SK-N-MC (cell line): ENCODE measurements around the gene PPP1R13L.
"Not testable (repeated sequence)": the region's sequence is repeated elsewhere in the genome, so short reads cannot be mapped to it uniquely, and the experiment has no call there.

Experiments used
- DNase-seq: peaks from one replicate; pipeline ENCODE4 v3.0.0-alpha.2; 2011; ENCODE audit warnings: low read depth, low spot score
- H3K27ac ChIP-seq: fragments of 200-600 bp; sonication (generic); 2 replicates; pipeline ENCODE4 v1.5.1; 2016; ENCODE audit warnings: mixed run types
- H3K36me3 ChIP-seq: fragments of 200-600 bp; sonication (generic); 2 replicates; pipeline ENCODE4 v1.6.1; 2017; ENCODE audit warnings: antibody characterized with exemption, low read length, mixed read lengths; ENCODE audit not compliant: insufficient read depth
- H3K4me3 ChIP-seq: fragments of 200-600 bp; sonication (generic); 2 replicates; pipeline ENCODE4 v1.5.1; 2016
- H3K9ac ChIP-seq: fragments of 200-600 bp; sonication (generic); 2 replicates; pipeline ENCODE4 v1.8.0; 2017; ENCODE audit warnings: mixed run types, mixed read lengths; ENCODE audit not compliant: insufficient read length
- H3K9me3 ChIP-seq: fragments of 200-600 bp; sonication (generic); 2 replicates; pipeline ENCODE4 v1.6.1; 2017; ENCODE audit warnings: low read depth, mild to moderate bottlenecking, antibody characterized with exemption, low read length, moderate library complexity, mixed read lengths
- EZH2 ChIP-seq: fragments of 200-600 bp; sonication (generic); IDR thresholded peaks from one replicate; pipeline ENCODE4 v1.6.1; 2017; ENCODE audit warnings: antibody characterized with exemption
- FOXP2 ChIP-seq: optimal IDR thresholded peaks from 2 replicates; pipeline ENCODE3; 2011; ENCODE audit warnings: mild to moderate bottlenecking, moderate library complexity; ENCODE audit not compliant: insufficient read depth; ENCODE audit errors: extremely low read length, control extremely low read depth
- POLR2AphosphoS5 ChIP-seq: IDR thresholded peaks from 2 replicates; pipeline ENCODE4 v1.6.1; 2012; ENCODE audit warnings: mild to moderate bottlenecking, low read depth, low read length, borderline replicate concordance

PPP1R13L gene

GRCh38 chr19:45344621-45345505, 60.0 kb downstream of the PPP1R13L start:
- TF ChIP-seq POLR2AphosphoS5 = no peak
- no peak for TF ChIP-seq EZH2
- no peak for TF ChIP-seq FOXP2
- no peaks in the 10 kb centered on the region for H3K9me3 ChIP-seq
- H3K36me3 ChIP-seq = no peaks in the 10 kb centered on the region
- no peak for DNase-seq
- H3K9ac ChIP-seq = no peak overlapping the region
- H3K27ac ChIP-seq = no peak overlapping the region
- no peak overlapping the region for H3K4me3 ChIP-seq

- Histone ChIP-seq H3K4me3 (no peak overlapping the region), H3K36me3 (no peaks in the 10 kb centered on the region), H3K9me3 (no peaks in the 10 kb centered on the region), H3K9ac (no peak overlapping the region), H3K27ac (no peak overlapping the region)
- TF ChIP-seq POLR2AphosphoS5 = no peak
- TF ChIP-seq FOXP2 = no peak
- TF ChIP-seq EZH2 = no peak
- DNase-seq = no peak
Measured at GRCh38 chr19:45342911-45343310, 62.0 kb downstream of the PPP1R13L start.

GRCh38 chr19:45340899-45341453, 63.9 kb downstream of the PPP1R13L start:
- Histone ChIP-seq H3K27ac (no peak overlapping the region), H3K9me3 (no peaks in the 10 kb centered on the region), H3K4me3 (peak overlapping the region; percentile 74), H3K9ac (no peak overlapping the region), H3K36me3 (no peaks in the 10 kb centered on the region)
- no peak for TF ChIP-seq EZH2
- TF ChIP-seq FOXP2 = no peak
- TF ChIP-seq POLR2AphosphoS5 = no peak
- no peak for DNase-seq

DNA sequence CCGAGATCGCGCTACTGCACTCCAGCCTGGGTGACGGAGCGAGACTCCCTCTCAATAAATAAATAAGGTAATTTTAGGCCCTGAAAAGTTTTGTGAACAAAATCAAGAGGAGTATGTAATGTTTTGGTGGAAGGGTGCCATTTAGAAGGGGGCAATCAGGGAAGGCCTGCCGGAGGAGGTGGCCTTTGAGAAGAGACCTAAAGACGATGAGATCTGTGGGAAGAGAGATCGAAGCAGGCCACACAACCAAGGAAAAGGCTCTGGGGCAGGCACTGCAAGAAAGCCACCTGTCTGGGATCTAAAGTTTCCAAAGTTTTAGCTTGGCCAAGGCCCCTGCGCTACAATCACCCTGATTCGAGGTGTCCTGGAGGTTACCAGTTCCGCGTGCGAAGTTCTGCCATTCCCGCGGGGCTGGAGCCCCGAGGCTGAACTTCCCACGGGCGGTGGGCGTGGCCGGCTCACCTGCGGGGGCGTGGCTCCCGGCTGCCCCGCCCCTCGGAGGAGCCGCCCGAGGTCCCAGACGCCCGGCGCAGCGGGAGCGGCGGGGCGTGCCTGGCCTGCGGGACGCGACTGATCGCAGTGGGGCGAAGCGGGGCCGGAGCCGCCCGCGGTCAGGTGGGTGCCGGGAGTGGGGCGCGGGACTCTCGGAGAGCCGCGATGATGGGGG, 64.5 kb downstream of the PPP1R13L start, which contains the start of gene KLC3:
KLC3 (plus strand) TSS at position 519 of the 667 bp plus-strand sequence. CDS start 4,792 bp downstream, outside the sequence.
- Histone ChIP-seq H3K36me3 (no peaks in the 10 kb centered on the region), H3K9me3 (no peaks in the 10 kb centered on the region), H3K9ac (no peak within 1 kb of the TSS), H3K4me3 (peak within 1 kb of the TSS; percentile 74), H3K27ac (no peak within 1 kb of the TSS)
- no peak for DNase-seq
- TF ChIP-seq POLR2AphosphoS5 (no peak), FOXP2 (no peak), EZH2 (no peak)

GRCh38 chr19:45339629-45340028, 65.2 kb downstream of the PPP1R13L start:
- no peak for DNase-seq
- no peak overlapping the region for H3K9ac ChIP-seq
- H3K9me3 ChIP-seq = no peaks in the 10 kb centered on the region
- TF ChIP-seq FOXP2 = no peak
- no peak for TF ChIP-seq POLR2AphosphoS5
- TF ChIP-seq EZH2 = no peak
- no peak overlapping the region for H3K4me3 ChIP-seq
- H3K27ac ChIP-seq = no peak overlapping the region
- H3K36me3 ChIP-seq = no peaks in the 10 kb centered on the region

DNA sequence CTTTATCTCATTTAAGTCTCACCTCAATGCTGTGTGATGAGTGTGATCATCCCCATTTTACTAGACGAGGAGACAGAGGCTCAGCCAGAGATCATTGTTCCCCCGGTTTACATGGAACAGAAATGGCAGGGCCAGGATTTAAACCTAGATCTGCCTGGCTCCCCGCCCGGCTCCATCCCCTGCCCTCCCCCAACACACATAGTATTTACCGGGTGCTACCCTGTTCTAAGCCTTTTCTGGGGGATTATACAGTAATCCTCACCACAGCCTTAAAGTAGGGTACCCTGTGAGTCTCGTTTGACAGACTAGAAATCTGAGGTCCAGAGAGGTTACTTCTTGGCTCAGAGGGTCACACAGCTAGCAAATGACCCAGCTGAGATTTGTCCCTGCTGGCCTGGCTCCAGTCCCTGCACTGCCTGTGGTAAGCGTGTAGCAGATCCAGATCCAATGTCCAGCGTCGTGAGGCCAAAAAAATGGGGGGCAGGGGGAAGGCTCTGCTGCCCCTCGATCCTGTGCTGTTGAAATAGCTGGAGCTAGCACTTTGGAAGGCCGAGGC, 68.1 kb downstream of the PPP1R13L start:
- Histone ChIP-seq H3K9me3 (no peaks in the 10 kb centered on the region), H3K9ac (no peak overlapping the region), H3K36me3 (no peaks in the 10 kb centered on the region), H3K4me3 (no peak overlapping the region), H3K27ac (no peak overlapping the region)
- TF ChIP-seq FOXP2 = no peak
- no peak for TF ChIP-seq POLR2AphosphoS5
- TF ChIP-seq EZH2 = no peak
- no peak for DNase-seq

DNA sequence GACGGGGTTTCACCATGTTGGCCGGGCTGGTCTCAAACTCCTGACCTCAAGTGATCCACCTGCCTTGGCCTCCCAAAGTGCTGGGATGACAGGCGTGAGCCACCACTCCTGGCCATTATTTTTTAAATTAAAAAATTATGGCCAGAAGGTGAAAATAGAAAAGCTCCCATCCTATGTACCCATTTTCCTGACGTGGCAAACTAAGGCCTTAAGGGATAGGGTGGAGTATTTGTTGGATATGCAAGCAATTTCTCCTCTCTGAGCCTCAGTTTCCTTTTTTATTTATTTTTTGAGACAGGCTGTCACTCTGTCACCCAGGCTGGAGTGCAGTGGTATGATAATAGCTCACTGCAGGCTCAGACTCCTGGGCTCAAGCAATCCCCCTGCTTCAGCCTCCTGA, 70.0 kb downstream of the PPP1R13L start:
- H3K36me3 ChIP-seq, DNase-seq, H3K4me3 ChIP-seq, H3K9me3 ChIP-seq, H3K9ac ChIP-seq, H3K27ac ChIP-seq: not testable (repeated sequence)

DNA sequence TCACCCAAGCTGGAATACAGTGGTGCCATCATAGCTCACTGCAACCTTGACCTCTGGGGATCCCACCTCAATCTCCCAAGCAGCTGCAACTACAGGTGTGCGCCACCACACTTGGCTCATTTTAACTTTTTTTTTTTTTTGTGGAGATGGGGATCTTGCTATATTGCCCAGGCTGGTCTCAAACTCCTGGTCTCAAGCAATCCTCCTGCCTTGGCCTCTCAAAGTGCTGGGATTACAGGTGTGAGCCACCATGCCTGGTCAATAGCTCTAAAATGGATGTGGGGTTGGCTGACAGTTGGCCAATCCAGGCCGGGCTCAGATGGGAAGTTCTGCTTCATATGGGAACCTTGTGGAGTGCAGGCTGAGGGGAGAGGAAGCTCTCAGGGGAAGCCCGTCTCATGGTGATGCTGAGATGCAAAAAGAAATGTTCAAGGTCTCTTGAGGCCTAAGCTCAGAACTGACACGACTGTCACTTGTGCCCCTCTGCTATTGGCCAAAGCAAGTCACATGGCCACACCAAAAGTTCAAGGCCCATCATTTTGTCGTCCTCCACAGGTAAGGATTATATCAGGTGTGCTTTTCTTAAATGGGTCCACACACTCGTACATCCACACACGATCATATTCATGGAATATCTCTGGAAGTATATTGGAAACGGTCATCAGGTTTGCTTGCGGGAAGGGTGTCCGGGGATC, 71.1 kb downstream of the PPP1R13L start:
- H3K36me3 ChIP-seq = no peaks in the 10 kb centered on the region
- TF ChIP-seq POLR2AphosphoS5 (no peak), EZH2 (no peak), FOXP2 (no peak)
- no peak overlapping the region for H3K9ac ChIP-seq
- no peak overlapping the region for H3K27ac ChIP-seq
- DNase-seq = no peak
- no peak overlapping the region for H3K4me3 ChIP-seq
- no peaks in the 10 kb centered on the region for H3K9me3 ChIP-seq
